GM10266 (cell line): ENCODE results near the gene MAP7D1.

Experiments used
- DNase-seq: peaks from one replicate; pipeline ENCODE4 v3.0.0; 2012; ENCODE audit errors: extremely low spot score
- TF ChIP-seq, protein P1 (sequence below): IDR thresholded peaks from 2 replicates; pipeline ENCODE4 v1.5.1; 2012; ENCODE audit warnings: mild to moderate bottlenecking, low read depth; ENCODE audit not compliant: control insufficient read depth, insufficient read depth; ENCODE audit errors: missing control alignments

The MAP7D1 gene

DNA sequence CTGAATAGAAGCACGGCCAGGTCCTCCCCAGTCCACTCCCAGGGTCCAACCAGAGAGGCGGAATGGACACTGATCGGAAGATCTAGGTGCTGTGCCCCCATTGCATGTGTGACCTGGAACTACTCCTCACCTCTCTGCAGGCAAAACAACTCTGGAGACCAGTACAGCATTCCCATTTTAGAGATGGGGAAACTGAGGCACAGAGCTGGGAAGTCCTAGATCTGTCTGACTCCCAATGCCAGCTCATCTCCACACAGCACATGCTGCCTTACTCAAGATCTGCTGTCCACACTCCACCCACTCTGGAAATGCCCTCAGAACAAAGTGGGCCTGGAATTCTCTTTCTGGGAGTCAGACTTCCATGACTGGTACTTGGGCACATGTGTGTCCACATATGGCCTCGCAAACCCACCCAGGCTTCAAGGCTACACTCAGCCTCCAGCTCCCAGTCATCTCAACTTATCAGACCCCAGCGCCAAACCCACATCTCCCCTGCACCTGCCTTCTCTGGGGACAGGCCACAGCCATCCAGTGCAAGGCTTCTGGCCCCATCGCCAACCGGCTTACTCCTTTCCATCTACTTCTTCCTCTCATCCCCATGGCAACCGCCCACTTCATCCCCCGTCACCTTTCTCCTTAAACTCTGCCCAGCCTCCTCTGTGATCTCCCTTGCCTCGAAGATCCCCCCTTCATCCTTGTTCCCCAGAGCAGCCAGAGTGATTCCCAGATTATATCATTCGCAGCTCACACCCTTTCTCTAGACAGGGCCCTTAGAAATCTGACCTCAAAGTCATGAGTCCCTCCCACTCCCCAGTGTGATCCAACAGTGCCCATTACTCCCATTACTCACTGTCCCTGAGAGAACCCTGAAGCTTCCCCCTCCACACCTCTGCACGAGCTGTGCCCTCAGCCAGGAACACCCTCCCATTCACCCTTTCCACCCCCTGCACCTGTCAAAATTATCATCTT, 33.6 kb upstream of the MAP7D1 start:
- DNase-seq, result no peak
- TF ChIP-seq, protein P1, sequence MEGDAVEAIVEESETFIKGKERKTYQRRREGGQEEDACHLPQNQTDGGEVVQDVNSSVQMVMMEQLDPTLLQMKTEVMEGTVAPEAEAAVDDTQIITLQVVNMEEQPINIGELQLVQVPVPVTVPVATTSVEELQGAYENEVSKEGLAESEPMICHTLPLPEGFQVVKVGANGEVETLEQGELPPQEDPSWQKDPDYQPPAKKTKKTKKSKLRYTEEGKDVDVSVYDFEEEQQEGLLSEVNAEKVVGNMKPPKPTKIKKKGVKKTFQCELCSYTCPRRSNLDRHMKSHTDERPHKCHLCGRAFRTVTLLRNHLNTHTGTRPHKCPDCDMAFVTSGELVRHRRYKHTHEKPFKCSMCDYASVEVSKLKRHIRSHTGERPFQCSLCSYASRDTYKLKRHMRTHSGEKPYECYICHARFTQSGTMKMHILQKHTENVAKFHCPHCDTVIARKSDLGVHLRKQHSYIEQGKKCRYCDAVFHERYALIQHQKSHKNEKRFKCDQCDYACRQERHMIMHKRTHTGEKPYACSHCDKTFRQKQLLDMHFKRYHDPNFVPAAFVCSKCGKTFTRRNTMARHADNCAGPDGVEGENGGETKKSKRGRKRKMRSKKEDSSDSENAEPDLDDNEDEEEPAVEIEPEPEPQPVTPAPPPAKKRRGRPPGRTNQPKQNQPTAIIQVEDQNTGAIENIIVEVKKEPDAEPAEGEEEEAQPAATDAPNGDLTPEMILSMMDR, result no peak

DNA sequence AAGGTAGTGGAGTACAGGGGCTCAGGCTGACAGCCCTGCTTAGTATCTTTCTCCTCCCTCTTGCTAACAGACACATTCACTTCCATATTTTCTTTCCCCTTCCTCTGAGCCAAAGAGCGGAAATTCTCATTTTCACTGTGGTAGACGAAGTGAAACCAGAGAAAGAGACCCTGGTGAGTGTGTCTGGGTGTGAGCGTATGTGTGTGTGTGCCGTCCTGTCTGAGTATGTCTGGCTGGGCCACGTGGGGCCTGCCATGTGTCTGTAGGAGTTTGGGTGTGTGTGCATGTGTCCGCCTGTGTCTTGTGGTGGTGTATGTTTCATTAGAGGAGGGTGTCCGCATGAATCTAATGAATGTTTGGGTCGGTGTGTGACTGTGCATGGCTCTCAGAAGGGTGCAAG, 32.6 kb upstream of the MAP7D1 start:
- peak; percentile 69 for DNase-seq
- TF ChIP-seq, protein P1, result no peak

DNA sequence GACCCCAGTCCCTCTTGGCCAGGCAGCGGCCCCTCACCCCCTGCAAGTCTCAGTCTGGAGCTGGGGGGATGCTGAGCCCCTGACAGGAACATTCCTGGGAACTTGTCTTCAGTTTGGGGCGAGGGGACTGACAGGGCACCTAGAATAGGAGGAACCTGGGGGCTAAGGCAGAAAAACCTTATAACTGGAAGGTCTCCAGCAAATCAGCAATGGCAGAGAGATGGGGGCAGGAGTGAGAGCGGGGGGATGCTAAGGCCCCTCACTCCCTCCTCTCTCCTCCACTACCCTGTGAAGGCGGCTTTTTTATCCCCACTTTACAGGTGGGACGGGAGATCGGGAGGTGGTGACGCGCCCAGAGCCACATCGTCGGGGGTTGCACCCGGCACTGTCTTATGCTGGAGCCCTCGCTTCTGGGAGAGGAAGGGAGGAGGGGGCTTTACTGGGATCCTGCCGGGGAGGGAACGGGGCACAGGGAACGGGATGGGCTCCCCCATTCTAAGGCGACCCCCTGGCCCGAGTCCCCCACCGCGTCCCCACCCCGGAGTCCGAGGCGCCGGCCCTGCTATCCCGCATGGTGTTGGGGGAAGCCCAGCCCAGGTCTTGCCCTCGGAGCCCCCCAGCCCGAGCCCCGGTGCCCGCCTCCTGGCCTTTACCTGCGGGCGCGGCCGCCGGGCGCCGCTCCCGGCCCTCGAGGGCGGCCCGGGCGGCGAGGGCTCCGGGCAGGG, 31.4 kb upstream of the MAP7D1 start:
- TF ChIP-seq, protein P1, result no peak
- no peak for DNase-seq

DNA sequence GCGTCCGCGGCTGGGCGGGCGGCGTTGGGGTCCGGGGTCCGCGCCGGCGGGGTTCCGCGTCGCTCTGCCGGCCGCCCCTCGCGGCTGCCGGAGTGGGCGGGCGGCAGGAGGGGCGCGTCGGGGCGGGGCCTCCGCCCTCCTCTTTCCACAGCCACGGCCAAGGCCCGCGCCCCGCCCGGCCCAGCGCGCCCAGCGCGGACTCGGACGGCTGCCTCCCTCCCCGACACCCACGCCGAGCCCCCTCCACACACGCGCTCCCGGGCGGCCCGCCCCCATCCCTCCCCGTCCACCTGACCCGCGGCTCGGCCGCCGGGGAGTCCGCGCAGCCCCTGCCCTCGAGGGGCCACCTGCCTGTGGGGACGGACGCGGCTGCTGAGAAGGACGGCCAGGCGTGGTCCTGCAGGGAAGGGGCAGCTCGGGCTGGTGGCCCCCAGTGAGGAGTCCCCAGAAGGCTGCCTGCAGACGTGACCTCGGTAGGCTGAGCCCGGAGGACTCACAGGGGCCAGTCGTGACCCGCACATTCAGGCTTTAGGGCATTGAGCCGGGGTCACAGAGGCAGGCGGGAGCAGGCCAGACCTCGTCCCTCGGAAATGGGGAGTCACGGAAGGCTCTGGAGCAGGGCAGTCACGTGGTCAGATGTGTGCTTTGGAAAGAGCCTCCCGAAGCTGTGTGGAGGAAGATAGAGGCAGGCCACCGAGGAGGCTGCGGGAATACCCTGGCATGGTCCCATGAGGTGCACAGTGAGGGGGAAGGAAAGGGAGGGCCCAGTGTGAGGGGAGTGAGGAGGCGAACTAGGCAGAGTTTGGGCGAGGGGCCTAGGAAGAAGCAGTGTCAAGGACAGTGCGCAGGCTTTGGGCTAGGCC, 30.6 kb upstream of the MAP7D1 start, which contains the start of gene COL8A2:
Gene COL8A2 (minus strand): TSS at position 94 of the 863 bp plus-strand sequence. CDS start 24,980 bp downstream, outside the sequence.
- TF ChIP-seq, protein P1, result no peak
- no peak for DNase-seq

DNA sequence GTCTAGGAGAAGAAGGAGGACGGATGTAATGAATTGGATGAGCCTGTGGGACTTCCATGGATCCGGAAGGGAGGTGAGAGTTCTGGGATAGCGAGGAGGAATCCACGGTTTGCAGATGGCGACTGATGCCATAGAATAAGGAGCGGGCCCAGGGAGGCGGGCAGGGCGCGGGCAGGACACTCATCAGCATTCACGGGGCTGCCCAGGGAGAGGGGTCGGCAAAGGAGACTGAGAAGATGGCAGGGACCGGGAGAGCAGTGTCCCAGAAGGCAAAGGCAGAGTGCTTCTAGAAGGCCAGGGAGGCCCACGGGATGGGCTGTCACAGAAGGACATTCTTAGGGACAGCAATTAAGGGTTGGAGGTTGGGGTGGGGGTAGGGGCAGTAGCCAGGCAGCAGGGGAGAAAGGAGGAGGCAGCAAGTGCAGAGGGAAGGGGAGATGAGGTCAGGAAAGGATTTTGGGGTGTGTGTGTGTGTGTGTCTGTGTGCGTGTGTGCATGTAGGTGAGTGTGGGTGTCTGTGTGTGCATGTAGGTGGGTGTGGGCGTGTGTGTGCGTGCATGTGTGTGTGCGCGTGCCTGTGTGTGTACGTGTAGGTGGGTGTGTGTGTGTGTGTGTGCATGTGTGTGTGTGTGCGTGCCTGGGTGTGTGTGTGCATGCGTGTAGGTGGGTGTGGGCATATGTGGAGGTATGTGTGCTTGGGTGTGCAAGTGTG, 29.8 kb upstream of the MAP7D1 start:
- no peak for DNase-seq
- TF ChIP-seq, protein P1, result no peak

DNA sequence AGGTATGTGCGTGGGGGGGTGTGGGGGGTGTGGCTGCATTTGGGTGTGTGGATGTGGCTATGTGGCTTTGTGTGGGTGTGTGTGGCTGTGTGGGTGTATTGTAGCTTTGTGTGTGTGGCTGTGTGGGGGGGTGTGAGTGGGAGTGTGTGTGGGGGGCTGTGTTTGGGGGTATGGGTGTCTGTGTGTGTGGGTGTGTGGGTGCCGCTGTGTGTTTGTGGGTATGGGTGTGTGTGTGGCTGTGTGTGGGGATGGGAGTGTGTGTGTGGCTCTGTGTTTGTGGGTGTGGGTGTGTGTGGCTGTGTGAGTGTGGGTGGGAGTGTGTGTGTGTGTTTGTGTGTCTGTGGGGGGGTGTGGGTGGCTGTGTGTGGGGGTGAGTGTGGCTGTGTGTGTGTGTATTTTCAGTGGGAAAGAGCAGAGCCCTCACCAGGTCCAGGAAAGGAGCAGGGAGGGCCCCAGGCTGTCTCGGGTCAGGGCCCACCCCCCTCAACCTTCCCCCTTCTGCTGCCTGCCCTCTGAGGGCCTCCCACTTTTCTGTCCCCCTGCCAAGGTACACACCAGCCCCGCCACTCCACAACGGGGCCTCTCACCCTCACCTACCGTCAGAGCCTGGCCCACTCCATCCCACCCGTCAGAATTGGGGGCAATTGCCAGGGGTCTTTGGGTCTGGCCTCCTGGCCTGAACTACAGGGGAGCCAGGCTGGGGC, 29.0 kb upstream of the MAP7D1 start:
- TF ChIP-seq, protein P1, result no peak
- no peak for DNase-seq
